Heart left ventricle (tissue), 16 donors: ENCODE results near the gene MS4A18. TPM values are rescaled to one million over a fixed set of nuclear protein-coding genes. Genes with fewer than 3 reads are reported as not detected.

Experiments used
- ATAC-seq, 4 donors: fragments of 200-7000 bp; cut with Tn5 transposase; one replicate each; pipeline ENCODE4 v1.9.1; 2020 to 2022; ENCODE audit warnings: moderate library complexity in 4 of 4, mild to moderate bottlenecking in 3 of 4, moderate number of reproducible peaks in 1 of 4
- DNase-seq, 5 donors: peaks; one replicate each; pipeline ENCODE4 v3.0.0-alpha.2; 2020
- H3K27ac ChIP-seq, 12 donors: fragments of 200-600 bp; sonication (generic) in 4 of 12; one replicate each; pipeline versions ENCODE4 v1.5.0 to v1.8.0; 2016 to 2022; ENCODE audit warnings: mild to moderate bottlenecking in 2 of 12
- H3K27me3 ChIP-seq, 9 donors: fragments of 200-600 bp; sonication (generic) in 2 of 9; one replicate each; pipeline versions ENCODE4 v1.5.1 to v1.8.0; 2016 to 2022; ENCODE audit warnings: mild to moderate bottlenecking in 3 of 9
- H3K36me3 ChIP-seq, 9 donors: fragments of 200-600 bp; sonication (generic) in 2 of 9; one replicate each; pipeline versions ENCODE4 v1.5.0 to v1.8.0; 2018 to 2022; ENCODE audit warnings: mild to moderate bottlenecking in 2 of 9
- H3K4me1 ChIP-seq, 12 donors: fragments of 200-600 bp; sonication (generic) in 4 of 12; one replicate each; pipeline versions ENCODE4 v1.5.0 to v1.8.0; 2016 to 2022; ENCODE audit warnings: mild to moderate bottlenecking in 3 of 12
- H3K4me3 ChIP-seq, 12 donors: fragments of 200-600 bp; sonication (generic) in 4 of 12; one replicate each; pipeline versions ENCODE4 v1.5.0 to v1.8.0; 2017 to 2022; ENCODE audit warnings: mild to moderate bottlenecking in 9 of 12, moderate library complexity in 4 of 12
- H3K9me3 ChIP-seq, 12 donors: fragments of 200-600 bp; sonication (generic) in 4 of 12; one replicate each; pipeline versions ENCODE4 v1.5.0 to v1.8.0; 2016 to 2022; ENCODE audit warnings: mild to moderate bottlenecking in 1 of 12
- POLR2A ChIP-seq, 2 donors: fragments of 450-650 bp; IDR thresholded peaks; one replicate each; pipeline ENCODE4 v1.6.1; 2017; ENCODE audit warnings: antibody characterized with exemption in 2 of 2, mild to moderate bottlenecking in 2 of 2, moderate library complexity in 2 of 2
- WGBS, 4 donors: extraction: QIAGEN DNeasy Blood & Tissue Kit in 2 of 4; methylation state at CpG; one replicate each; pipeline versions ENCODE4 v1.1.5 to v1.1.7; 2013 to 2018; 5-methylcytosine and 5-hydroxymethylcytosine counted together
- intact Hi-C, 10 donors: fragments of 100-400 bp; cut with DNase I; formaldehyde crosslinking; loops; one replicate each; pipeline versions ENCODE4 v1.11.1 to v1.14.2; 2022
- polyA plus RNA-seq, 2 donors: library from polyadenylated mRNA; stranded (reverse); fragments of 200-250 nt; gene quantifications; one replicate each; pipeline ENCODE4 v1.2.3, GENCODE V29; 2013
- total RNA-seq, 9 donors: library from RNA; depleted of rRNA in 2 of 9; stranded (reverse); fragments of >200 nt in 2 of 9; fragmentation: NEBNext Ultra II Directional in 3 of 9; extraction: Animal tissue kit (Norgen Biotek cat#: 25700) in 3 of 9; gene quantifications; one replicate each; pipeline versions ENCODE4 v1.1.0 to v1.2.4, GENCODE V29; 2016 to 2023
- TF ChIP-seq, protein P1 (sequence below), 12 donors: fragments of 200-600 bp; sonication (generic) in 4 of 12; IDR thresholded peaks; one replicate each; pipeline versions ENCODE4 v1.5.0 to v1.8.0; 2018 to 2022; ENCODE audit warnings: antibody characterized with exemption in 12 of 12, mild to moderate bottlenecking in 5 of 12
- donor health status: ischemic (EF 13 %, LVEDD 7.1; RV severe dilation, severe dysfunction).
- donor health status: healthy with polysubstance abuse.
- donor health status: DM: no; HTN: yes; CAD: no.
- donor health status: DM: no; HTN: no; CAD: no.
- donor health status: ischemic (EF 25% LVEDD 6.9; RV normal size, moderate dysfunction).
- donor health status: ischemic (EF 25% LVEDD 5.7; RV mildly dilated, moderate dysfunction).
- donor health status: healthy.
- donor health status: DM: yes; HTN: yes; CAD: no.
- donor health status: ischemic (EF 35%, LVEDD 5.7; RV mildly dilated, moderate dysfunction).
- donor health status: nonischemic (EF 11% LVEDD 7.7; RV severe dilation, severe dysfunction).
- donor health status: DM: yes; HTN: yes; CAD: no.
- donor health status: PGD.
- donor health status: ischemic (EF 29% LVEDD 5.4; RV normal size, mild dysfunction).
- donor health status: nonischemic (EF 23%, LVEDD 6.1; RV moderate dilation, normal function).

Gene MS4A18
- total and polyA plus RNA-seq, 11 donors = not detected

DNA sequence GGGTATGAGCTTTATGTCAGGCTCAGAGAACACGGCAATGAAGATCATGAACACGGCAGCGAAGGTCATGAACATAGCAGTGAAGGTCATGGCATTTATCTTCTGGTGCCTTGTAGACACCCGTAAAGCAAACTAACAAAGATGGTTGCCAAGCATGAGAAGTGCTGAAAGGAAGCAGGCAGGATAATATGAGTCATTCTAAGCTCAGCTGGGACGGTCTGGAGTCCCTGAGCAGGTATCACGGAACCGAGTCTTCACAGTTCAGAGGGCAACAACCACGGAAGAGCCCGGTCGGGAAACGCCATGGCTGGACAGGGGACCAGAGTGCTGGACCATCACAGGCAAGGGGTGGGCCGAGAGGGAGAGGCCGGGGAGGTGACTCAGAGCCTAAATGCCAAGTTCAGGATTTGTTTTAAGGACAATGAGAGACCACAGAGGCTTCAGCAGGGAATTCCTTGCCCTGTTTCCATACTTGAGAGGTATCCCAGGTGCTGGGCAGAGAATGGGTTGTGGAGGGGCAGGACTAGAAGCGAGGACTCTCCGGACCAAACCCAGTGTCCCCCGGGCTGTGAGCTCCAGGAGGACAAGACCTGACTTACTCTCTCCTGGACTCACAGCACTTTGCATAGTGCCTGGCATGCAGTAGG lies 47.5 kb downstream of the MS4A18 start:
- intact Hi-C loops = loop anchor here in 4 of 10 donors (5.0 to 10.0 kb wide), 3 partner anchors 125 to 413 kb away; no protein-coding TSS in a partner anchor
- Histone ChIP-seq H3K4me1 (peaks cover 0 to 19% (median 9%) of the 10 kb centered on the region in 12 donors), H3K36me3 (no peaks in the 10 kb centered on the region), H3K9me3 (no peaks in the 10 kb centered on the region), H3K27me3 (peaks cover 0 to 38% (median 4%) of the 10 kb centered on the region in 9 donors), H3K27ac (no peak overlapping the region), H3K4me3 (no peak overlapping the region)
- ATAC-seq (no peak), DNase-seq (no peak)
- WGBS, 4 donors = 70 to 85% (median 78%) methylated on average over 16 of the region's 16 CpGs
- TF ChIP-seq, protein P1, sequence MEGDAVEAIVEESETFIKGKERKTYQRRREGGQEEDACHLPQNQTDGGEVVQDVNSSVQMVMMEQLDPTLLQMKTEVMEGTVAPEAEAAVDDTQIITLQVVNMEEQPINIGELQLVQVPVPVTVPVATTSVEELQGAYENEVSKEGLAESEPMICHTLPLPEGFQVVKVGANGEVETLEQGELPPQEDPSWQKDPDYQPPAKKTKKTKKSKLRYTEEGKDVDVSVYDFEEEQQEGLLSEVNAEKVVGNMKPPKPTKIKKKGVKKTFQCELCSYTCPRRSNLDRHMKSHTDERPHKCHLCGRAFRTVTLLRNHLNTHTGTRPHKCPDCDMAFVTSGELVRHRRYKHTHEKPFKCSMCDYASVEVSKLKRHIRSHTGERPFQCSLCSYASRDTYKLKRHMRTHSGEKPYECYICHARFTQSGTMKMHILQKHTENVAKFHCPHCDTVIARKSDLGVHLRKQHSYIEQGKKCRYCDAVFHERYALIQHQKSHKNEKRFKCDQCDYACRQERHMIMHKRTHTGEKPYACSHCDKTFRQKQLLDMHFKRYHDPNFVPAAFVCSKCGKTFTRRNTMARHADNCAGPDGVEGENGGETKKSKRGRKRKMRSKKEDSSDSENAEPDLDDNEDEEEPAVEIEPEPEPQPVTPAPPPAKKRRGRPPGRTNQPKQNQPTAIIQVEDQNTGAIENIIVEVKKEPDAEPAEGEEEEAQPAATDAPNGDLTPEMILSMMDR (IDR thresholded peaks at IDR 0.05) = no peak
- no peak for TF ChIP-seq POLR2A (IDR thresholded peaks at IDR 0.05)

DNA sequence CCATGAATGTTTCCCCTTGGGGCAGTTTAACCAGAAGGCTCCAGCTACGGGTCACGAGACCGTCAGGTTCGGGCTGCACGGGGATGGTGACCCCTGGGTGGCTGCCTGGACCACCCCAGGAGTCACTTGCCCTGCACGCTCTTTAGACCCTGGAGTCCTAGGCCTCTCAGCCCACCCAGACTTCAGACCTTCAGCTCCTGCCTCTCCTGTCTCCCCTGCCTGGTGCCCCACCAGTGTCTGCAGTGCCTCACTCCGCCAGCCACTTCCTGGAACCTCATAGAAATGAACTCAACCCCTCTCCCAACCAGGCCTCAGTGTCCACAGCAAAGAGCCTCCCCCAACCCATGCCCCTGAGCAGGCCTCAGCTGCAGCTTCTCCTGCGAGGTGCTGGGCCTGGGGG lies 48.1 kb downstream of the MS4A18 start:
- H3K9me3 ChIP-seq = no peaks in the 10 kb centered on the region
- H3K27me3 ChIP-seq = peaks cover 0 to 32% (median 0%) of the 10 kb centered on the region in 9 donors
- ATAC-seq = no peak
- peaks cover 0 to 22% (median 9%) of the 10 kb centered on the region in 12 donors for H3K4me1 ChIP-seq
- H3K27ac ChIP-seq = no peak overlapping the region
- H3K36me3 ChIP-seq = no peaks in the 10 kb centered on the region
- WGBS, 4 donors = 87 to 90% (median 88%) methylated on average over 8 of the region's 8 CpGs
- intact Hi-C loops = loop anchor here in 4 of 10 donors (5.0 to 10.0 kb wide), 3 partner anchors 125 to 412 kb away; no protein-coding TSS in a partner anchor
- H3K4me3 ChIP-seq = no peak overlapping the region
- TF ChIP-seq POLR2A (IDR thresholded peaks at IDR 0.05) = no peak
- TF ChIP-seq, protein P1 (IDR thresholded peaks at IDR 0.05) = no peak
- DNase-seq = no peak

DNA sequence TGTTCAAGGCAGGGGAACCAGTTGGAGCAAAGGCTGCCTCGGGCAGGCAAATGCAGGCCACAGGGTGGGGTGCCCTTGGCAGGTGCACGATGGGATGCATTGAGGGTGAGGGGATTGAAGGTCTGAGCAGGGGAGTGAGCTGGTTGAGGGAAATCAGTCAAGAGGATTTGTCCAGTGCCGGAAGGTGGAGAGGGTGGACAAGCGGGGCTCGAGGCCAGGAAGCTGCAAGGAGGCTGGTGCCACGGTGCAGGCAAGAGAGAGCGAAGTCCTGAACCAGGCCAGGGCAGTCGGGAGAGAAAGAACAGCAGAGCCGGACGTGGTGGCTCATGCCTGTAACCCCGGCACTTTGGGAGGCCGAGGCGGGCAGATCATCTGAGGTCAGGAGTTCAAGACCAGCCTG lies 50.2 kb downstream of the MS4A18 start:
- Histone ChIP-seq H3K27ac (no peak overlapping the region), H3K4me3 (no peak overlapping the region), H3K4me1 (peaks cover 0 to 22% (median 9%) of the 10 kb centered on the region in 12 donors), H3K9me3 (no peaks in the 10 kb centered on the region), H3K36me3 (no peaks in the 10 kb centered on the region), H3K27me3 (peaks cover 0 to 20% (median 0%) of the 10 kb centered on the region in 9 donors)
- intact Hi-C loops = loop anchor here (2.0 to 10.0 kb wide), 8 partner anchors 58 to 413 kb away; no protein-coding TSS in a partner anchor
- ATAC-seq (no peak), DNase-seq (no peak)
- 77 to 85% (median 82%) methylated on average over 13 of the region's 13 CpGs for WGBS, 4 donors
- TF ChIP-seq, protein P1 (IDR thresholded peaks at IDR 0.05) = no peak
- no peak for TF ChIP-seq POLR2A (IDR thresholded peaks at IDR 0.05)

DNA sequence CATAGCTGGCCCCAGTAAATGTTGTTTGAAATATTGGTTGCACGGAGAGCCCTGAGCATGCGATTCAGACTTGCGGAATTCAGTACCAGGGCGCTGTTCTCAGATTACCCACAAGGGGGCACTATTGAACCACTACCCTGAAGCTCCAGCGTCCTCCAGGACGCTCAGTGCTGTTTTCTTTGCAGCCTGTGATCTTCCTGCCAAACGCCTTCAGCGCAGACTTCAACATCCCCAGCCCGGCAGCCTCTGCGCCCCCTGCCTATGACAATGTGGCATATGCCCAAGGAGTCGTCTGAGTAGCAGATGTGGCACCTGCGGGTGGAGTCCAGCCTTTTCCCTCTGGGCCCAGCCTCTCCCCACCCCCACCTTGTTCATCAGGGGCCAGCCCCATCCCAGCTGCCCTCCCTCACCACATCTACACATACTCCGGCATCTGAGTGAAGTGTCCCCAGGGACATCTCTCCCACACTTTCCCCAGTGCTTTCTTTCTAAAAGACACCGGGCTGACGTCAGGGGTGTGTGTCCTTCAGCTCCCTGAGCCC lies 51.0 kb downstream of the MS4A18 start:
- intact Hi-C loops = loop anchor here in 8 of 10 donors (2.0 to 10.0 kb wide), 7 partner anchors 57 to 412 kb away; no protein-coding TSS in a partner anchor
- Histone ChIP-seq H3K9me3 (peaks cover 0 to 2% (median 0%) of the 10 kb centered on the region in 12 donors), H3K27me3 (peaks cover 0 to 14% (median 0%) of the 10 kb centered on the region in 9 donors), H3K36me3 (no peaks in the 10 kb centered on the region), H3K27ac (peak overlapping the region in 6 of 12 donors; percentile 17 to 59 (median 49)), H3K4me3 (no peak overlapping the region), H3K4me1 (peaks cover 0 to 22% (median 9%) of the 10 kb centered on the region in 12 donors)
- ATAC-seq (peak; percentile 79 to 86 (median 85)), DNase-seq (peak; percentile 73 to 85 (median 83))
- 6 to 12% (median 10%) methylated on average over 15 of the region's 15 CpGs for WGBS, 4 donors
- no peak for TF ChIP-seq POLR2A (IDR thresholded peaks at IDR 0.05)
- TF ChIP-seq, protein P1 (IDR thresholded peaks at IDR 0.05) = peak; percentile 79 to 97 (median 92)
